Cardiac muscle cell (in vitro differentiated cells and primary cell): ENCODE data around the gene ACIN1. TPM values are rescaled to one million over a fixed set of nuclear protein-coding genes. Genes with fewer than 3 reads are reported as not detected.

Source experiments
- DNase-seq, 2 donors: peaks; one replicate each; pipeline versions ENCODE4 v3.0.0 to v3.0.0-alpha.2; 2010 to 2017; ENCODE audit warnings: low read depth in 1 of 2, low spot score in 1 of 2
- H3K27ac ChIP-seq: fragments of 200-600 bp; sonication (generic); 2 replicates; pipeline ENCODE4 v1.5.1; 2016
- H3K27me3 ChIP-seq: fragments of 200-600 bp; sonication (generic); 2 replicates; pipeline ENCODE4 v1.6.0; 2016; ENCODE audit warnings: control low read depth
- H3K36me3 ChIP-seq: fragments of 200-600 bp; sonication (generic); 2 replicates; pipeline ENCODE4 v1.5.1; 2016; ENCODE audit warnings: control low read depth
- H3K4me1 ChIP-seq: fragments of 200-600 bp; sonication (generic); 2 replicates; pipeline ENCODE4 v1.8.1; 2017; ENCODE audit warnings: low read depth, mild to moderate bottlenecking, mixed run types
- H3K4me3 ChIP-seq: fragments of 200-600 bp; sonication (generic); 2 replicates; pipeline ENCODE4 v1.5.1; 2016; ENCODE audit warnings: mild to moderate bottlenecking
- H3K9me3 ChIP-seq: fragments of 200-600 bp; sonication (generic); 2 replicates; pipeline ENCODE4 v1.5.1; 2017; ENCODE audit warnings: low read depth, mild to moderate bottlenecking, control low read depth
- polyA plus RNA-seq: library from polyadenylated mRNA; unstranded; fragments of >200 nt; fragmentation: Nextera tagmentation; extraction: Ambion mirVana; gene quantifications from 2 replicates; pipeline ENCODE4 v1.2.1, GENCODE V29; 2016
- total RNA-seq: library from RNA; depleted of rRNA; stranded (reverse); fragments of >200 nt; gene quantifications from 2 replicates; pipeline ENCODE4 v1.2.3, GENCODE V29; 2016
- TF ChIP-seq, protein P1 (sequence below): IDR thresholded peaks from 2 replicates; pipeline ENCODE4 v1.5.1; 2012; ENCODE audit warnings: low read depth, mild to moderate bottlenecking, low read length

Gene ACIN1
- total and polyA plus RNA-seq, 2 experiments from 2014 or later = 41.0 to 151 TPM

DNA sequence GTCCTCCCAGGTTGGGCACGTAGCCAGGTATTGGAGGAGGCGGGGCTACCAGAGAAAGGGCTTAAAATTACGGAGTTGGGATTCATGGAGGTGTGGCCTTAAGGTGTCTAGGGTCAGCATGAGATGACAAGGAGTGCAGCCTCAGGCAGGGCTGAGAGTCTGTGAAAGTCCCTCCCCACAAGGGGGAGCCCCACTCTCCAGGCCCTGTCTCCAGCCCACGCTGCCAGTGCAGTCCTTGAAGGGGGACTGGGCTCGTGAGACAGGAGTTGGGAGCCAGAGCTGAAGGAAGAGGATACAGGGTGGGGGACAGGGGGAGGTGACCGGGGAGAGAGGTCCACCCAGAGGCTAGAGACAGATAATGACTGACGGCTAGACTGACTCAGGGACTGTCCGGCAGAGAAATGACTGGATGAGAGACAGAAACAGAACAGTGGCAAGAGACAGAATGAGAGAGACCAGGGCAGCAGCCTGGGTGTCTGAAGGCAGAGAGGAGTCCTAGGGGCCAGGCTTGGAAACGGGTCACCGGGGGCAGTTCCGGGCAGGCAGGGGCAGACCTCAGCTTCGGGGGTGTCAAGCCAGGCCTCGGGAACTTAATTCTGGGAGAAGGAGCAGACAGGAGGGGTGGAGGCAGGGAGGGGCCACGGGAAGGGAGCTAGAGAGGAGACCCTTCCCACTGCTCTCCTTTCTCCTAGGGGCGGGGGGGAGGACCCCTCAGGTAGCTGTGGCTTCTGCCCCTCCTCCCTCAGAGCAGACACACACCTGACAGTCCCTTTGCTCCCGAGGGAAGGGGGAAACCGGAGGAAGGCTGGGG, 38.6 kb downstream of the ACIN1 start:
- Histone ChIP-seq H3K4me3 (peak overlapping the region; percentile 46), H3K27me3 (no peaks in the 10 kb centered on the region), H3K36me3 (peaks cover 14% of the 10 kb centered on the region), H3K4me1 (no peaks in the 10 kb centered on the region), H3K27ac (no peak overlapping the region), H3K9me3 (no peaks in the 10 kb centered on the region)
- TF ChIP-seq, protein P1, sequence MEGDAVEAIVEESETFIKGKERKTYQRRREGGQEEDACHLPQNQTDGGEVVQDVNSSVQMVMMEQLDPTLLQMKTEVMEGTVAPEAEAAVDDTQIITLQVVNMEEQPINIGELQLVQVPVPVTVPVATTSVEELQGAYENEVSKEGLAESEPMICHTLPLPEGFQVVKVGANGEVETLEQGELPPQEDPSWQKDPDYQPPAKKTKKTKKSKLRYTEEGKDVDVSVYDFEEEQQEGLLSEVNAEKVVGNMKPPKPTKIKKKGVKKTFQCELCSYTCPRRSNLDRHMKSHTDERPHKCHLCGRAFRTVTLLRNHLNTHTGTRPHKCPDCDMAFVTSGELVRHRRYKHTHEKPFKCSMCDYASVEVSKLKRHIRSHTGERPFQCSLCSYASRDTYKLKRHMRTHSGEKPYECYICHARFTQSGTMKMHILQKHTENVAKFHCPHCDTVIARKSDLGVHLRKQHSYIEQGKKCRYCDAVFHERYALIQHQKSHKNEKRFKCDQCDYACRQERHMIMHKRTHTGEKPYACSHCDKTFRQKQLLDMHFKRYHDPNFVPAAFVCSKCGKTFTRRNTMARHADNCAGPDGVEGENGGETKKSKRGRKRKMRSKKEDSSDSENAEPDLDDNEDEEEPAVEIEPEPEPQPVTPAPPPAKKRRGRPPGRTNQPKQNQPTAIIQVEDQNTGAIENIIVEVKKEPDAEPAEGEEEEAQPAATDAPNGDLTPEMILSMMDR = peak; percentile 83
- DNase-seq = peak; percentile 70 to 76

DNA sequence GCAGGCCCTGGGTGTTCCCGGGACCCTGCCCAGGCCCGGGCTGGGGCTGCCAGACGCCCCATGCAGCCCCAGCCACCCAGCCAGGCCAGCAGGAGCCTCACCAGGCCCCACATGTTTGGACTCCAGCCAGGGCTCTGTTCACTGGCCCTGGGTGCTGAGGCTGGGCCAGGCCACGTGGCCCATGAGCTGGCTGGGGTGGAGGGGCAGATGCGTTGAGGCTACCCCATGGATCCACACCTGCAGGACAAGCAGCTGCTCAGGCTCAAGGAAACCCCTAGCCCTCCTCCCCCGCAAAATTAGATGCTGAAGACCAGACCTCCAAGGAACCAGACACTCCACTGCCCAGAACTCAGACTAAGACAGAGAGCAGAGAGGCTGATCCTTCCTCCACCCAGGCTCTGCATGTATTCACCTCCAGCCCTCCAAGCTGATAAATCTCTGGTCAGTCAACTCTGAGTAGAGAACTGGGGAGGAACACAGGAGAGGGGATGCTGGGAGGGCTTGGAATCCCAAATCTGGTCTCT, 39.3 kb downstream of the ACIN1 start:
- DNase-seq = peak in 1 of 2 donors; percentile 45
- Histone ChIP-seq H3K27ac (no peak overlapping the region), H3K4me3 (no peak overlapping the region), H3K36me3 (peaks cover 7% of the 10 kb centered on the region), H3K27me3 (no peaks in the 10 kb centered on the region), H3K4me1 (no peaks in the 10 kb centered on the region), H3K9me3 (no peaks in the 10 kb centered on the region)
- TF ChIP-seq, protein P1 = no peak

DNA sequence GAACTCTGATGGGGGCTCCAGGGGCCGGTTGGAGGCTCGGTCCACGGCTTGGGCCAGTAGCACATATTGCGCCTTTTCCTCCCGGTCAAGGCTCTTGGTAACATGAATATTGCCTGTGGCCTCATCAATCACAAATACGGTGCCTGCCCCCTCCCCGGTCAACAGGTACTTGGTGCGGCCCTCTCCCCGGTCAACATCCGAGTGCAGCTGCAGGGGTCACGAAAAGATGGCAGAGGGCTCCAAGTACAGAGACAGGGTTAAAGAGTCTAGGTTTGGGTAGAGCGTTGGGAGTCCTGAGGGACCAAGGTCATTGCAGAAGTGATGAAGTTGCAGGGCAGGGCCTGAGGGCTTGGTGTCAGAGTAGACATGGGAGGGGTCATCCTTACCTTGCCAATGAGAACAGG, 39.8 kb downstream of the ACIN1 start:
- no peaks in the 10 kb centered on the region for H3K9me3 ChIP-seq
- TF ChIP-seq, protein P1 = no peak
- H3K36me3 ChIP-seq = peaks cover 3% of the 10 kb centered on the region
- no peak for DNase-seq
- H3K4me1 ChIP-seq = no peaks in the 10 kb centered on the region
- H3K27me3 ChIP-seq = no peaks in the 10 kb centered on the region
- no peak overlapping the region for H3K4me3 ChIP-seq
- no peak overlapping the region for H3K27ac ChIP-seq

DNA sequence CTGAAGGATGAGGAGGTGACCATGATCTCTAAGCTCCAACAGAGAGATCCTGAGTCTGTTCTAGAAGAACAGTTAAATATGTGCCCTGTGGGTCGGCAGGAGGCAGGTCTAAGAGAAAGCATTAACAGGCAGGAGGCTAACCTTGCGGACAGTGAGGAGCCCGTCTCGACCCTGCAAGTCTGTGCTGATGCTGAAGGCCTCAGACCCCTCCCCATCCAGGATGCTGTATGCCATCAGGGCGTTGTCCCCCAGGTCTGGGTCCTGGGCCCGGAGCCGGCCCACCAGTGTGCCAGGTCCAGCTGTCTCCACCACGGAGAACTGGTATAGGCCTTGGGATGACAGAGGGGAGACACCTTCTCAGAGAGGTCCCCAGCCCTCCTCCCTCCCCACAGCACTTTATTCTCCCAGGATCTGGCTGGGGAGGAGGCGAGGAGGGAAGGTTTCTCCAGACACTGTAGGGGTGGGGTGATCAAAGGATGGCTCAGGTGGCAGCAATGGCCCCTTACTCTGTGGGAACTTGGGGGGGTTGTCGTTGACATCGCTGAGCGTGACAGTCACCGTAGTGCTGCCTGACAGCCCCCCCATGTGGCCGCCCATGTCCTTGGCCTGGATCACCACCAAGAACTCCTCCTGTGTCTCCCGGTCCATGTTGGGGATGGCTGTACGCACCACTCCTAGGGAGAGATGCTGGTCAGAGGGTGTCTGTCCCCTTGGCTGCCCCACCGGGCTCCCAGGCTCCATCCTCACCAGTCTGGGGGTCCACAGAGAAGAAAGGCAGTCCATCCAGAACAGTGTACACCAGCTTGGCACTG, 40.7 kb downstream of the ACIN1 start:
- Histone ChIP-seq H3K36me3 (no peaks in the 10 kb centered on the region), H3K27me3 (no peaks in the 10 kb centered on the region), H3K4me1 (no peaks in the 10 kb centered on the region), H3K4me3 (no peak overlapping the region), H3K9me3 (no peaks in the 10 kb centered on the region), H3K27ac (no peak overlapping the region)
- DNase-seq = peak in 1 of 2 donors; percentile 26
- TF ChIP-seq, protein P1 = peak; percentile 13

DNA sequence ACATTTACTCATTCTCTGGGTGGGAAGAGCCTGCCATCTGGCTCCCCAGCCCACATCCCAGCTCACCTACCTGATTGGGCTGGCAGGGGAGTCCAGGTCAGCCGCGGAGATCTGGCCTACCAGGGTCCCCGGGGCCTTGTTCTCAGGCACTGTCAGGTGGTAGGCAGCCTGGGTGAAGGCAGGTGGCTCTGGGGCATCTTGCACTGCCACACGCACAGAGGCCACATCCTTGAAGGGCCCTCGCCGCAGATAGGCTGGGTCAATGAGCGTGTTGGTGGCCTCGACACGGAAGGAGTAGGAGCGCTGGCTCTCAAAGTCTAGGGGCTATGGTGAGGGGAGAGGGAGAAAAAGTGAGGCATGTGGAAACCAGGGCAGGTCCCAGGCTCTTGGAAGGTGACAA, 41.5 kb downstream of the ACIN1 start:
- Histone ChIP-seq H3K9me3 (no peaks in the 10 kb centered on the region), H3K4me3 (no peak overlapping the region), H3K4me1 (no peaks in the 10 kb centered on the region), H3K27ac (no peak overlapping the region), H3K36me3 (no peaks in the 10 kb centered on the region), H3K27me3 (no peaks in the 10 kb centered on the region)
- DNase-seq = no peak
- TF ChIP-seq, protein P1 = no peak
